GM10266 (cell line): Measurements from ENCODE around the gene GOLGA6C.
"Not testable (repeated sequence)": the region's sequence is repeated elsewhere in the genome, so short reads cannot be mapped to it uniquely, and the experiment has no call there.

ENCODE experiments used
- DNase-seq: peaks from one replicate; pipeline ENCODE4 v3.0.0; 2012; ENCODE audit errors: extremely low spot score
- TF ChIP-seq, protein P1 (sequence below): IDR thresholded peaks from 2 replicates; pipeline ENCODE4 v1.5.1; 2012; ENCODE audit warnings: mild to moderate bottlenecking, low read depth; ENCODE audit not compliant: control insufficient read depth, insufficient read depth; ENCODE audit errors: missing control alignments

The GOLGA6C gene

DNA sequence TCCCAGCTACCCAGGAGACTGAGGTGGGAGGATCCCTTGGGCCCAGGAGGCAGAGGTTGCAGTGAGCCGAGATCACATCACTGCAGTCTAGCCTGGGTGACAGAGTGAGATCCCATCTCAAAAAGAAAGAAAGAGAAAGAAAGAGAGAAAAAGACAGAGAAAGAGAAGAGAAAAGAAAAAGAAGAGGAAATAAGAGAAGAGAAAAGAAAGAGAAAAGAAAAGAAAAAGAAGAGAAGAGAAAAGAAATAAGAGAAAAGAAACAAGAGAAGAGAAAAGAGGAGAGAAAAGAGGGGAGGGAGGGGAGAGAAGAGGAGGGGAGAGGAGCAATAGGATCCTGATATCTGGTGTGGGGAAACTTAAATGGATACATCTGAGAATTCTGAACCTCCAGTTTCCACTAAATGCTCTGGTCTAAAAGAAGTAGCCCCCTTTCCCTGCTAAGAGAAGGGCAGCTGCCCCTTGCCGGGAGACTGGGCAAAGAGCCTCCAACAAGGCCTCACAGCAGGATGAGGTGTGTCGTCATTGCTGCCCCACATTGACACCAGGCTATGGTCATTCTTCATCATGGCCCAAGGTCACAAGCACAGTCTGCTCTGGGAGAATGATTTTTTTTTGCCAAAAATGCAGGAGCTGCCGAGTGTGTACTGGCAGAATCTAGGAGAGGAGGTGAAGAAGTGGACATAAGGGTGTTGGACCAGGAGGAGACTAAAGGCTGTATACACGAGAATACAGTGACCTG is 56.6 kb downstream of the GOLGA6C start:
- DNase-seq: no peak
- TF ChIP-seq, protein P1, sequence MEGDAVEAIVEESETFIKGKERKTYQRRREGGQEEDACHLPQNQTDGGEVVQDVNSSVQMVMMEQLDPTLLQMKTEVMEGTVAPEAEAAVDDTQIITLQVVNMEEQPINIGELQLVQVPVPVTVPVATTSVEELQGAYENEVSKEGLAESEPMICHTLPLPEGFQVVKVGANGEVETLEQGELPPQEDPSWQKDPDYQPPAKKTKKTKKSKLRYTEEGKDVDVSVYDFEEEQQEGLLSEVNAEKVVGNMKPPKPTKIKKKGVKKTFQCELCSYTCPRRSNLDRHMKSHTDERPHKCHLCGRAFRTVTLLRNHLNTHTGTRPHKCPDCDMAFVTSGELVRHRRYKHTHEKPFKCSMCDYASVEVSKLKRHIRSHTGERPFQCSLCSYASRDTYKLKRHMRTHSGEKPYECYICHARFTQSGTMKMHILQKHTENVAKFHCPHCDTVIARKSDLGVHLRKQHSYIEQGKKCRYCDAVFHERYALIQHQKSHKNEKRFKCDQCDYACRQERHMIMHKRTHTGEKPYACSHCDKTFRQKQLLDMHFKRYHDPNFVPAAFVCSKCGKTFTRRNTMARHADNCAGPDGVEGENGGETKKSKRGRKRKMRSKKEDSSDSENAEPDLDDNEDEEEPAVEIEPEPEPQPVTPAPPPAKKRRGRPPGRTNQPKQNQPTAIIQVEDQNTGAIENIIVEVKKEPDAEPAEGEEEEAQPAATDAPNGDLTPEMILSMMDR: no peak

DNA sequence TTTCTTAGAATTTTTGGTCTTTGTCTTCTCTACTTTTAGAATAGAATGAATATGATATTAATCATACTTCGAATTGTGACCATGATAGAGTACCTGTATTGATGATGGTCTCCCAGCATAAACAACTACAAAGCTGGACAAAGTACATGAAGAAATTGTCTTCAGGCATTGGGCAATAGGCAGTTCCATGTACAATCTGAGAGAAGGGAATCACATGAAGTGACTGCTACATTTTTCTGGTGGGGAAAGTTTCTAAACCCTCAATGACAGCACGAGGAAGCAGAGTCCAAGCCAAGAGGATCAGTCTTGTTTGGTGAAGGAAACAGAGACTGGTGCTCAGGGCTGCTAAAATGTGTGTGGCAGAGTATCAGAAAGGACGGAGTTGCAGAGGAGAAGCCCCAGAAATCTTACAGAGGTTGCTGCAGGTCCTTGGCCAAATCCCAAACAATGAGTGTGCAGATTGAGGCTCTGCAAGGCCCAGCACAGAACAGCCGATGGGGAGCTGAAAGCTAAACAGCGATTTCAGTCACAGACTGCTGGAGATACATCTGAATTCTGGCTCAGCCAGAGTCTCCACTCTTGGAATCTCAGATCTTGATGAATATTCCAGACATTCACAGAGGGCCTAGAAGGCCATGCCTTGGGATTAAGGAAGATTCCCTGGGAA is 61.2 kb downstream of the GOLGA6C start:
- not testable (repeated sequence) for DNase-seq
